A549 (cell line): ENCODE results near the gene VGF. TPM values are rescaled to one million over a fixed set of nuclear protein-coding genes. Genes with fewer than 3 reads are reported as not detected.
A peak's percentile ranks its signal among the peaks of the same experiment; 100 is the strongest.

ENCODE experiments used
- ATAC-seq, 2 experiments: fragments of 200-7000 bp in 1 of 2; fragments of >200 bp in 1 of 2; cut with Nextera tagmentation in 1 of 2; cut with Tn5 transposase in 1 of 2; 3 replicates each; pipeline versions ENCODE4 v1.8.0 to v1.9.1; 2018 to 2020; ENCODE audit warnings: mild to moderate bottlenecking in 1 of 2, moderate library complexity in 1 of 2
- CTCF ChIA-PET: fragments of 300-600 bp; sonication (Branson Sonifier 250); formaldehyde crosslinking; extraction: SDS; loops from one replicate; lab custom pipeline; 2021; ENCODE audit warnings: antibody characterized with exemption, inconsistent platforms; lab: Yijun Ruan, JAX
- POLR2A ChIA-PET: fragments of 350-600 bp; formaldehyde crosslinking; extraction: SDS; loops from one replicate; lab custom pipeline; 2021; ENCODE audit warnings: antibody characterized with exemption, inconsistent platforms; lab: Yijun Ruan, JAX
- DNase-seq, 2 experiments: peaks; one replicate each; pipeline versions ENCODE4 v3.0.0 to v3.0.0-alpha.2; 2011 to 2016; ENCODE audit warnings: low read depth in 1 of 2, low spot score in 1 of 2
- FAIRE-seq: peaks from 2 replicates; lab custom pipeline; 2011; peaks lifted over from hg19 to GRCh38; lab: Jason Lieb, UNC
- H3K27ac ChIP-seq, 2 experiments: fragments of >200 bp; sonication (Bioruptor Twin); formaldehyde crosslinking; 3 replicates each; pipeline ENCODE4 v1.5.1; 2016 to 2017
- H3K4me1 ChIP-seq: fragments of >200 bp; sonication (Bioruptor Twin); formaldehyde crosslinking; 3 replicates; pipeline ENCODE4 v1.6.1; 2016
- H3K4me2 ChIP-seq: fragments of >200 bp; sonication (Bioruptor Twin); formaldehyde crosslinking; 3 replicates; pipeline ENCODE4 v1.6.1; 2016
- H3K4me3 ChIP-seq: fragments of >200 bp; sonication (Bioruptor Twin); formaldehyde crosslinking; 3 replicates; pipeline ENCODE4 v1.5.1; 2016
- H3K9me3 ChIP-seq: fragments of >200 bp; sonication (Bioruptor Twin); formaldehyde crosslinking; 3 replicates; pipeline ENCODE4 v1.6.1; 2016
- RAD21 ChIP-seq, 2 experiments: fragments of >200 bp in 1 of 2; sonication (Bioruptor Twin) in 1 of 2; formaldehyde crosslinking in 1 of 2; IDR thresholded peaks in 1 of 2; conservative IDR thresholded peaks in 1 of 2; 2 replicates in 1 of 2; 3 replicates in 1 of 2; pipeline ENCODE4 v1.6.1; 2012 to 2018; ENCODE audit warnings: inconsistent platforms in 1 of 2
- SMC3 ChIP-seq: fragments of >200 bp; sonication (Bioruptor Twin); formaldehyde crosslinking; IDR thresholded peaks from 3 replicates; pipeline ENCODE4 v1.6.1; 2018; ENCODE audit warnings: inconsistent platforms
- SREBF2 ChIP-seq: fragments of 450-650 bp; IDR thresholded peaks from 2 replicates; pipeline ENCODE4 v1.6.1; 2014; ENCODE audit warnings: mild to moderate bottlenecking, moderate library complexity
- WGBS: methylation state at CpG from one replicate; pipeline ENCODE4 v1.1.6; 2017; ENCODE audit errors: missing lambda C conversion rate; 5-methylcytosine and 5-hydroxymethylcytosine counted together
- polyA plus RNA-seq, 4 experiments: library from polyadenylated mRNA; depleted of rRNA in 3 of 4; stranded (reverse); fragments of >200 nt; fragmentation: RNase III in 1 of 4; extraction: RNeasy Plus Mini Kit Qiagen cat#74134 plus additional on column Dnase treatment in 1 of 4; gene quantifications; 2 replicates in 3 of 4; 3 replicates in 1 of 4; pipeline ENCODE4 v1.2.3, GENCODE V29; 2011 to 2017
- TF ChIP-seq, protein P1 (sequence below): IDR thresholded peaks from 2 replicates; pipeline ENCODE4 v1.6.1; 2012
- TF ChIP-seq, protein P2 (sequence below): fragments of >200 bp; sonication (Bioruptor Twin); formaldehyde crosslinking; IDR thresholded peaks from 3 replicates; pipeline ENCODE4 v1.5.1; 2016
- TF ChIP-seq, protein P3 (sequence below): fragments of 200-600 bp; sonication (generic); IDR thresholded peaks from 2 replicates; pipeline ENCODE4 v1.6.1; 2016; ENCODE audit warnings: antibody characterized with exemption, mild to moderate bottlenecking, moderate library complexity
- TF ChIP-seq, protein P4 (sequence below): fragments of 250-450 bp; sonication (Bioruptor Pico); IDR thresholded peaks from 2 replicates; pipeline ENCODE4 v1.5.0; 2020; ENCODE audit warnings: low read depth, mild to moderate bottlenecking, moderate library complexity
- TF ChIP-seq, protein P5 (sequence below): IDR thresholded peaks from 2 replicates; pipeline ENCODE4 v1.6.1; 2012
- TF ChIP-seq, protein P6 (sequence below): fragments of 450-650 bp; IDR thresholded peaks from 2 replicates; pipeline ENCODE4 v1.6.1; 2014; ENCODE audit warnings: antibody characterized with exemption

VGF gene
- polyA plus RNA-seq, 2 of the 4 experiments (the other 2 are of a cell fraction) = 0.16 to 2.7 TPM

DNA sequence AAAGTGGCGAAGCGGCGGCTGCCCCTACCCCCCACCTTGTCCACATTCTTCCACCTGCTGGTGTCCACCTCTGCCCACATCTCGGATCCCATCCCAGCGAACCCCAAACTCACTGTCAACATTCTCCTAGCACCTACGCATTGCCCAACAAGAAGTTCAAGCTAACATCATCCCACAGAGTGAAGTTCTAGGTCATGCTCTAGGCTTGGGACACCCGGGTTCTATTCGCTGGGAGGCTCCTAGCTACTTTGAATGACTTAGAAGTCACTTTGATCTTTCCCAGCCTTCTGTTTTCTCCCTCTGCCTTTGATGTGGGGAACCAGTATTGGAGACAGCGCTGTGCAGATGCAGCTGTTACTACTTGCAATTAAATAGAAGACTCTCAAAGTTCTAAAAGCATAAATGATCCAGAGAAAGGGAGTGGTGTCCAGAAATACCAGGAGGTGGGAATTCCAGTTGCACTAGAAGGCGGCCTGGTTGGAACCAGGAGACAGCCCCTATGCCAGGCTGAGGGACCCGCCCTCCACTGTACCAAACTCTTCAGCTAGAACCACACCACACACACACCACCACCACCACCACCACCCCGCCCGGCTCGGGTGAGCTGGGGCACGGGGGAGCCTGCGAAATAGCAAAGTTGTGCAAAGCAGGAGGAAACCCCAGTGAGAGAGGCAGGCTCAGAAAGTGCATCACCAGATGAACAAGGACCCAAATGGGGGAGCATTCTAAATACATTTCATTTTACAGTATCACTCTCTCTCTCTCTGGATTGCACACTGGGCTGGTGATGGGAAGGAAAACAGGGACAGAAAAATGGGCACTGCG lies 5.5 kb upstream of the VGF start:
- no peak for ATAC-seq
- Histone ChIP-seq H3K4me2 (peak overlapping the region; percentile 98), H3K4me1 (peaks cover 78% of the 10 kb centered on the region), H3K4me3 (peak overlapping the region; percentile 21; the same call in 1 of the 3 replicates), H3K9me3 (no peaks in the 10 kb centered on the region), H3K27ac (no peak overlapping the region)
- WGBS = 13% methylated on average over 17 of the region's 17 CpGs
- CTCF ChIA-PET = interaction anchor here (0.5 to 3.1 kb wide), 32 partner anchors 9 to 277 kb away, joined by 3 to 56 read pairs (median 4); partner anchors contain the start of genes AP1S1 and NAT16
- FAIRE-seq = no peak
- no peak for DNase-seq
- POLR2A ChIA-PET = no interaction called here
- TF ChIP-seq SREBF2 = no peak

DNA sequence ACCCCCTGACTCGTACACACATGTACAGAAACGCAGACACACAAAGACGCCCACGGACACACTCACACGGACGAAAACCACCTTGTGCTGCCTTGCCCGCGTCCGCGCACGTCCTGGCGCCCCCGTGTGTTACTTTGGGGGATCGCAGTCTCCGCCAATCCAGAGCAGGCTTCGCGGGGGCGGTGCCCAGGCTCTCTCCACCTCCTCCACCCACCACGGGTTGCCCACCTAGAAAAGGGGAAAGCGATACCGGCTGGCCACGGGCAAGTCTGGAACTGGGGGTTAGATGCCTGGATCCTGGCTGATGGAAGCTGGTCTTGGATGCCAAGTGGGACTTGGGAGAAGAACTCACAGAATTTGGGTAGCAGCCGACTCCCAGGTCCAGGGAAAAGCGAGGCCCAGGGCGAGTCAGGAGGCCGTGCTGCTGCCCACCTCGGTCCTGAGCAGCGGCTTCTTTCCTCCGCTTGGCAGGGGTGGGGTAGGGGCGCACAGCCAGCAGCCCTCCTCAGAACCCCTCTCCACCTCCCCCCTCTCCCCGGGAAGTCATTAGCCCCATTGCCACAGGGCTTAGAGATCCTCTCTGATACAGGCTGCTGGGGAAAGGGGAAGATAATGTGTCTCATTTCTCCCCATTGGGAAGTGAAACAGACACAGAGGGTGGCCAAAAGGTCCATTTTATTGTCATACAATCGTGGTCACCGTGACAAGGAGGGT lies 4.6 kb upstream of the VGF start:
- ChIA-PET POLR2A (no interaction called here), CTCF (interaction anchor here (0.5 to 3.1 kb wide), 29 partner anchors 8 to 298 kb away, joined by 3 to 56 read pairs (median 4); partner anchors contain the start of genes AP1S1 and NAT16)
- WGBS = 3% methylated on average over 21 of the region's 33 CpGs
- H3K4me2 ChIP-seq = peak overlapping the region; percentile 98
- peak overlapping the region in 1 of 2 experiments; percentile 46; a peak in 4 of 6 replicates for H3K27ac ChIP-seq
- peak; percentile 32 to 62; a peak in 4 of 6 replicates for ATAC-seq
- H3K9me3 ChIP-seq = no peaks in the 10 kb centered on the region
- peak overlapping the region; percentile 36 for H3K4me3 ChIP-seq
- TF ChIP-seq, protein P1, sequence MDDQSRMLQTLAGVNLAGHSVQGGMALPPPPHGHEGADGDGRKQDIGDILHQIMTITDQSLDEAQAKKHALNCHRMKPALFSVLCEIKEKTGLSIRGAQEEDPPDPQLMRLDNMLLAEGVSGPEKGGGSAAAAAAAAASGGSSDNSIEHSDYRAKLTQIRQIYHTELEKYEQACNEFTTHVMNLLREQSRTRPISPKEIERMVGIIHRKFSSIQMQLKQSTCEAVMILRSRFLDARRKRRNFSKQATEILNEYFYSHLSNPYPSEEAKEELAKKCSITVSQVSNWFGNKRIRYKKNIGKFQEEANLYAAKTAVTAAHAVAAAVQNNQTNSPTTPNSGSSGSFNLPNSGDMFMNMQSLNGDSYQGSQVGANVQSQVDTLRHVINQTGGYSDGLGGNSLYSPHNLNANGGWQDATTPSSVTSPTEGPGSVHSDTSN = no peak
- TF ChIP-seq, protein P2, sequence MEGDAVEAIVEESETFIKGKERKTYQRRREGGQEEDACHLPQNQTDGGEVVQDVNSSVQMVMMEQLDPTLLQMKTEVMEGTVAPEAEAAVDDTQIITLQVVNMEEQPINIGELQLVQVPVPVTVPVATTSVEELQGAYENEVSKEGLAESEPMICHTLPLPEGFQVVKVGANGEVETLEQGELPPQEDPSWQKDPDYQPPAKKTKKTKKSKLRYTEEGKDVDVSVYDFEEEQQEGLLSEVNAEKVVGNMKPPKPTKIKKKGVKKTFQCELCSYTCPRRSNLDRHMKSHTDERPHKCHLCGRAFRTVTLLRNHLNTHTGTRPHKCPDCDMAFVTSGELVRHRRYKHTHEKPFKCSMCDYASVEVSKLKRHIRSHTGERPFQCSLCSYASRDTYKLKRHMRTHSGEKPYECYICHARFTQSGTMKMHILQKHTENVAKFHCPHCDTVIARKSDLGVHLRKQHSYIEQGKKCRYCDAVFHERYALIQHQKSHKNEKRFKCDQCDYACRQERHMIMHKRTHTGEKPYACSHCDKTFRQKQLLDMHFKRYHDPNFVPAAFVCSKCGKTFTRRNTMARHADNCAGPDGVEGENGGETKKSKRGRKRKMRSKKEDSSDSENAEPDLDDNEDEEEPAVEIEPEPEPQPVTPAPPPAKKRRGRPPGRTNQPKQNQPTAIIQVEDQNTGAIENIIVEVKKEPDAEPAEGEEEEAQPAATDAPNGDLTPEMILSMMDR = peak; percentile 85
- TF ChIP-seq, protein P3, sequence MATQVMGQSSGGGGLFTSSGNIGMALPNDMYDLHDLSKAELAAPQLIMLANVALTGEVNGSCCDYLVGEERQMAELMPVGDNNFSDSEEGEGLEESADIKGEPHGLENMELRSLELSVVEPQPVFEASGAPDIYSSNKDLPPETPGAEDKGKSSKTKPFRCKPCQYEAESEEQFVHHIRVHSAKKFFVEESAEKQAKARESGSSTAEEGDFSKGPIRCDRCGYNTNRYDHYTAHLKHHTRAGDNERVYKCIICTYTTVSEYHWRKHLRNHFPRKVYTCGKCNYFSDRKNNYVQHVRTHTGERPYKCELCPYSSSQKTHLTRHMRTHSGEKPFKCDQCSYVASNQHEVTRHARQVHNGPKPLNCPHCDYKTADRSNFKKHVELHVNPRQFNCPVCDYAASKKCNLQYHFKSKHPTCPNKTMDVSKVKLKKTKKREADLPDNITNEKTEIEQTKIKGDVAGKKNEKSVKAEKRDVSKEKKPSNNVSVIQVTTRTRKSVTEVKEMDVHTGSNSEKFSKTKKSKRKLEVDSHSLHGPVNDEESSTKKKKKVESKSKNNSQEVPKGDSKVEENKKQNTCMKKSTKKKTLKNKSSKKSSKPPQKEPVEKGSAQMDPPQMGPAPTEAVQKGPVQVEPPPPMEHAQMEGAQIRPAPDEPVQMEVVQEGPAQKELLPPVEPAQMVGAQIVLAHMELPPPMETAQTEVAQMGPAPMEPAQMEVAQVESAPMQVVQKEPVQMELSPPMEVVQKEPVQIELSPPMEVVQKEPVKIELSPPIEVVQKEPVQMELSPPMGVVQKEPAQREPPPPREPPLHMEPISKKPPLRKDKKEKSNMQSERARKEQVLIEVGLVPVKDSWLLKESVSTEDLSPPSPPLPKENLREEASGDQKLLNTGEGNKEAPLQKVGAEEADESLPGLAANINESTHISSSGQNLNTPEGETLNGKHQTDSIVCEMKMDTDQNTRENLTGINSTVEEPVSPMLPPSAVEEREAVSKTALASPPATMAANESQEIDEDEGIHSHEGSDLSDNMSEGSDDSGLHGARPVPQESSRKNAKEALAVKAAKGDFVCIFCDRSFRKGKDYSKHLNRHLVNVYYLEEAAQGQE = no peak
- TF ChIP-seq, protein P4, sequence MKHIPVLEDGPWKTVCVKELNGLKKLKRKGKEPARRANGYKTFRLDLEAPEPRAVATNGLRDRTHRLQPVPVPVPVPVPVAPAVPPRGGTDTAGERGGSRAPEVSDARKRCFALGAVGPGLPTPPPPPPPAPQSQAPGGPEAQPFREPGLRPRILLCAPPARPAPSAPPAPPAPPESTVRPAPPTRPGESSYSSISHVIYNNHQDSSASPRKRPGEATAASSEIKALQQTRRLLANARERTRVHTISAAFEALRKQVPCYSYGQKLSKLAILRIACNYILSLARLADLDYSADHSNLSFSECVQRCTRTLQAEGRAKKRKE (CRISPR knock-in tag) = no peak
- peak; percentile 64 to 69 for TF ChIP-seq RAD21 (conservative IDR thresholded peaks at IDR 0.05 in 1 of 2, IDR thresholded peaks at IDR 0.05 in 1 of 2)
- TF ChIP-seq, protein P5, sequence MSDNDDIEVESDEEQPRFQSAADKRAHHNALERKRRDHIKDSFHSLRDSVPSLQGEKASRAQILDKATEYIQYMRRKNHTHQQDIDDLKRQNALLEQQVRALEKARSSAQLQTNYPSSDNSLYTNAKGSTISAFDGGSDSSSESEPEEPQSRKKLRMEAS = peak; percentile 64
- TF ChIP-seq, protein P6, sequence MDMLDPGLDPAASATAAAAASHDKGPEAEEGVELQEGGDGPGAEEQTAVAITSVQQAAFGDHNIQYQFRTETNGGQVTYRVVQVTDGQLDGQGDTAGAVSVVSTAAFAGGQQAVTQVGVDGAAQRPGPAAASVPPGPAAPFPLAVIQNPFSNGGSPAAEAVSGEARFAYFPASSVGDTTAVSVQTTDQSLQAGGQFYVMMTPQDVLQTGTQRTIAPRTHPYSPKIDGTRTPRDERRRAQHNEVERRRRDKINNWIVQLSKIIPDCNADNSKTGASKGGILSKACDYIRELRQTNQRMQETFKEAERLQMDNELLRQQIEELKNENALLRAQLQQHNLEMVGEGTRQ = no peak
- peak; percentile 82 for TF ChIP-seq SMC3
- no peak for TF ChIP-seq SREBF2
- no peak for FAIRE-seq
- peaks cover 82% of the 10 kb centered on the region for H3K4me1 ChIP-seq
- DNase-seq = peak in 1 of 2 experiments; percentile 63
